GM12878 (cell line): Measurements from ENCODE around the gene PCBD1.

Source experiments
- MTA3 ChIP-seq: IDR thresholded peaks from 2 replicates; pipeline ENCODE4 v1.6.1; 2012; ENCODE audit warnings: low read length, inconsistent platforms, borderline replicate concordance
- TF ChIP-seq, protein P1 (sequence below), 3 experiments: IDR thresholded peaks in 2 of 3; conservative IDR thresholded peaks in 1 of 3; 2 replicates each; pipeline ENCODE4 v1.5.1; 2011; ENCODE audit warnings: low read depth in 3 of 3, low read length in 3 of 3, mild to moderate bottlenecking in 3 of 3, control low read depth in 2 of 3, moderate library complexity in 2 of 3, inconsistent platforms in 1 of 3, mixed read lengths in 1 of 3; ENCODE audit not compliant: control insufficient read depth in 2 of 3, insufficient read depth in 1 of 3; ENCODE audit errors: extremely low read depth in 1 of 3

DNA sequence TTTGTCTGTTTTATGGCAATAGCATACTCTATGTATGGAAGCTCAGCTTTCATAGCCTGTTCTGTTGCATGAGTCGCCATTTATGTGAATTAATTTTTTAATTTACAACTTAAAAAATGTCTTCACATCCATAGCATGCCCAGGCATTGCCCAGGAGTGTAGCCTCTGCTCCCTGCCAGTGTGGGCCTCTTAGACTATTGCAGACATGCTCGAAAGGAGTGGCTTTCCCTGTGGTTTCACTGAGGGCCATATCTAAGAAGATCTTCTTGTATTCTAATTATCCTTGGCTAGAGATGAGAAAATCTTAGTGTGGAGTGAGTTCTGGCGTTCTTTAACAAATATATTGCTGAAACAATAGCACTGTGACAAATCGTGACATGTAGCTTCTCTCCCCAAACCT lies 35.3 kb downstream of the PCBD1 start:
- TF ChIP-seq MTA3, result no peak
- TF ChIP-seq, protein P1, sequence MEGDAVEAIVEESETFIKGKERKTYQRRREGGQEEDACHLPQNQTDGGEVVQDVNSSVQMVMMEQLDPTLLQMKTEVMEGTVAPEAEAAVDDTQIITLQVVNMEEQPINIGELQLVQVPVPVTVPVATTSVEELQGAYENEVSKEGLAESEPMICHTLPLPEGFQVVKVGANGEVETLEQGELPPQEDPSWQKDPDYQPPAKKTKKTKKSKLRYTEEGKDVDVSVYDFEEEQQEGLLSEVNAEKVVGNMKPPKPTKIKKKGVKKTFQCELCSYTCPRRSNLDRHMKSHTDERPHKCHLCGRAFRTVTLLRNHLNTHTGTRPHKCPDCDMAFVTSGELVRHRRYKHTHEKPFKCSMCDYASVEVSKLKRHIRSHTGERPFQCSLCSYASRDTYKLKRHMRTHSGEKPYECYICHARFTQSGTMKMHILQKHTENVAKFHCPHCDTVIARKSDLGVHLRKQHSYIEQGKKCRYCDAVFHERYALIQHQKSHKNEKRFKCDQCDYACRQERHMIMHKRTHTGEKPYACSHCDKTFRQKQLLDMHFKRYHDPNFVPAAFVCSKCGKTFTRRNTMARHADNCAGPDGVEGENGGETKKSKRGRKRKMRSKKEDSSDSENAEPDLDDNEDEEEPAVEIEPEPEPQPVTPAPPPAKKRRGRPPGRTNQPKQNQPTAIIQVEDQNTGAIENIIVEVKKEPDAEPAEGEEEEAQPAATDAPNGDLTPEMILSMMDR (IDR thresholded peaks at IDR 0.05 in 2 of 3, conservative IDR thresholded peaks at IDR 0.05 in 1 of 3; ENCODE audit: control insufficient read depth in 2 of 3, extremely low read depth in 1 of 3, insufficient read depth in 1 of 3, low read depth in 3 of 3, low read length in 3 of 3), result no peak
